ENCODE measurements around the gene UBE3D. TPM values are rescaled to one million over a fixed set of nuclear protein-coding genes. Genes with fewer than 3 reads are reported as not detected.

Gene UBE3D
- total RNA-seq, 1 donor from 2014 or later = 10.3 TPM

GRCh38 chr6:82872185-82872584 lies 193.5 kb downstream of the UBE3D start:
- no peak overlapping the region for H3K27ac Mint-ChIP-seq (ENCODE audit: unreplicated experiment)
- no peak for TF ChIP-seq CTCF (conservative IDR thresholded peaks at IDR 0.05)
- DNase-seq (ENCODE audit: low read depth, low spot score) = no peak
- no peaks in the 10 kb centered on the region for H3K4me1 Mint-ChIP-seq
- no peak overlapping the region for H3K4me3 Mint-ChIP-seq
- H3K27me3 Mint-ChIP-seq (ENCODE audit: low read depth) = no peaks in the 10 kb centered on the region
- no peaks in the 10 kb centered on the region for H3K36me3 Mint-ChIP-seq (ENCODE audit: low read depth)
- H3K9me3 Mint-ChIP-seq = peaks cover 2% of the 10 kb centered on the region

GRCh38 chr6:82870582-82871172 lies 195.0 kb downstream of the UBE3D start:
- Mint-ChIP-seq H3K27ac (ENCODE audit: unreplicated experiment) (no peak overlapping the region), H3K4me1 (no peaks in the 10 kb centered on the region), H3K36me3 (ENCODE audit: low read depth) (no peaks in the 10 kb centered on the region), H3K27me3 (ENCODE audit: low read depth) (no peaks in the 10 kb centered on the region), H3K4me3 (no peak overlapping the region), H3K9me3 (peaks cover 2% of the 10 kb centered on the region)
- no peak for DNase-seq (ENCODE audit: low read depth, low spot score)
- TF ChIP-seq CTCF (conservative IDR thresholded peaks at IDR 0.05) = no peak

GRCh38 chr6:82869493-82869892 lies 196.1 kb downstream of the UBE3D start:
- H3K4me1 Mint-ChIP-seq = no peaks in the 10 kb centered on the region
- TF ChIP-seq CTCF (conservative IDR thresholded peaks at IDR 0.05) = no peak
- H3K9me3 Mint-ChIP-seq = peaks cover 2% of the 10 kb centered on the region
- no peak overlapping the region for H3K4me3 Mint-ChIP-seq
- no peaks in the 10 kb centered on the region for H3K27me3 Mint-ChIP-seq (ENCODE audit: low read depth)
- no peak for DNase-seq (ENCODE audit: low read depth, low spot score)
- H3K36me3 Mint-ChIP-seq (ENCODE audit: low read depth) = no peaks in the 10 kb centered on the region
- no peak overlapping the region for H3K27ac Mint-ChIP-seq (ENCODE audit: unreplicated experiment)

GRCh38 chr6:82867946-82868345 lies 197.7 kb downstream of the UBE3D start:
- Mint-ChIP-seq H3K4me3 (no peak overlapping the region), H3K9me3 (peaks cover 5% of the 10 kb centered on the region), H3K27me3 (ENCODE audit: low read depth) (no peaks in the 10 kb centered on the region), H3K27ac (ENCODE audit: unreplicated experiment) (no peak overlapping the region), H3K4me1 (no peaks in the 10 kb centered on the region), H3K36me3 (ENCODE audit: low read depth) (peaks cover 2% of the 10 kb centered on the region)
- TF ChIP-seq CTCF (conservative IDR thresholded peaks at IDR 0.05) = no peak
- no peak for DNase-seq (ENCODE audit: low read depth, low spot score)

- DNase-seq (ENCODE audit: low read depth, low spot score) = no peak
- Mint-ChIP-seq H3K36me3 (ENCODE audit: low read depth) (peaks cover 2% of the 10 kb centered on the region), H3K4me1 (no peaks in the 10 kb centered on the region), H3K4me3 (no peak overlapping the region), H3K27me3 (ENCODE audit: low read depth) (no peaks in the 10 kb centered on the region), H3K27ac (ENCODE audit: unreplicated experiment) (no peak overlapping the region), H3K9me3 (peaks cover 5% of the 10 kb centered on the region)
- TF ChIP-seq CTCF (conservative IDR thresholded peaks at IDR 0.05) = no peak
Measured at GRCh38 chr6:82866446-82866845, 199.2 kb downstream of the UBE3D start.

All from neural crest cell (in vitro differentiated cells).